Measurements from ENCODE around the gene UGT1A8.
"Not testable (repeated sequence)": the region's sequence is repeated elsewhere in the genome, so short reads cannot be mapped to it uniquely, and the experiment has no call there.

Gene UGT1A8

DNA sequence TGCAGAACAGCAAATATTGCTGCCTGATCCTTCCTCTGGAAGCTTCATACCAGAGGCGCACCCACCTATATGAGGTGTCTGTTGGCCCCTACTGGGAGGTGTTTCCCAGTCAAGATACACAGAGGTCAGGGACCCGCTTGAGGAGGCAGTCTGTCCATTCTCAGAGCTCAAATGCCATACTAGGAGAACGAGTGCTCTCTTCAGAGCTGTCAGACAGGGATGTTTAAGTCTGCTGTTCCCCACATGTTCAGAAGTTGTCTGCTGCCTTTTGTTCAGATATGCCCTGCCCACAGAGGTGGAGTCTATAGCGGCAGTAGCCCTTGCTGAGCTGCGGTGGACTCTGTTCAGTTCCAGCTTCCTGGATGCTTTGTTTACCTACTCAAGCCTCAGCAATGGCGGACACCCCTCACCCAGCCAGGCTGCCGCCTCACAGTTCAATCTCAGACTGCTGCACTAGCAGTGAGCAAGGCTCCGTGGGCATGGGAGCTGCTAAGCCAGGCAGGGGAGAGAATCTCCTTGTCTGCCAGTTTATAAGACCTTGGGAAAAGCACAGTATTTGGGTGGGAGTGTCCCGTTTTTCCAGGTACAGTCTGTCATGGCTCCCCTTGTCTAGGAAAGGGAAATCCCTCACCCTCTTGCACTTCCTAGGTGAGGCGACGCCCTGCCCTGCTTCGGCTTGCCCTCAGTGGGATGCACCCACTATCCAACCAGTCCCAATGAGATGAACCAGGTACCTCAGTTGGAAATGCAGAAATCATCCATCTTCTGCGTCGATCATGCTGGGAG, 119.6 kb downstream of the UGT1A8 start:
- not testable (repeated sequence) for DNase-seq

DNA sequence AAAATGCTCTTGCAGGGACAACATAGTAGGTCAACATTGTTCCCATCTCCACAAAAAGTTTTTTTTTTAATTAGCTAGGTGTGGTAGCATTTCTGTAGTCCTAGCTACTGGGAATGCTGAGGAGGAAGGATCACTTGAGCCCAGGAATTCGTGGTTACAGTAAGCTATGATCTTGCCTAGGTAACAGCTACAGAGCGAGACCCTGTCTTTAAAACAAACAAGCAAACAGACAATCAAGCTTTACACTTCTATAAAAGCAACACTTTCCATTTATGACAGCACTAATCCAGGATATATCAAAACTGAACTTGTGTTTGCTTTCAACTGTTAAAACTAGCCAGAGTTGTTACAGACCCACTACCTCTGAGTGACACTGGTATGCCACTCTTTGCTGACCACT, 123.4 kb downstream of the UGT1A8 start:
- DNase-seq = no peak

DNA sequence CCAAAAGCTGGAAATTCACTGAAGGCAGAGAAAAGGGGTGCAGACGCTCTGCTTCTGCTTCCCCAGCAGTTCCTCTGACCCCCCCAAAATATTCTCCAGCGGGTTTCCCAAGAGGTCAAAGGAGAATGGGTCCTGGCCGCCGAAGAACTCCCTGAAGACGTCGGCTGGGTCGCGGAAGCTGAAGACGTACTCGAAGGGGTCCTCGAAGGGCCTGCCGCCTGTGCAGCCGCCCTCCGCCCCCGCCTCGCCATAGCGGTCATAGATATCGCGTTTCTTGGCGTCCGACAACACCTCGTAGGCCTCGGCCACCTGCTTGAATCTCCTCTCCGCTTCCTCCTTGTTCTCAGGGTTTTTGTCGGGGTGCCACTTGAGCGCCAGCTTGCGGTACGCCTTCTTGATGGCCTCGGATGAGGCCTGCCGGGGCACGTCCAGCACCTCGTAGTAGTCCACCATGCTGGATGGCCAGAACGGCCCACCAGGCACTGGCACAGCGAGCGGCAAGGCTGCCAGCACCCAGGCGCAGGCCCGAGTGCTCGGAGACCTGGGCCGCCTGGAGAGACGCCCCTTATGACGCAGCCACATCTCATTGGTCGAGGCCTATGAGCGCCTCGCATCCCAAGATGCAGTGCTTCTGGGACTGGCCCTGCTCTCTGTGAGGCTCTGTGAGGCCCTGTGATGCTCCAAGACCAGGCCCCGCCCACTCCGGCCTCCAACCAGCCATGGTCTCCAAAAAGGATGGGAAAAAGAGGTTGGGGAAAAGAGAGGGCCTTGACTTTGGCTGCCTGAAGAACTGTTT, 126.2 kb downstream of the UGT1A8 start:
- no peak for DNase-seq

DNA sequence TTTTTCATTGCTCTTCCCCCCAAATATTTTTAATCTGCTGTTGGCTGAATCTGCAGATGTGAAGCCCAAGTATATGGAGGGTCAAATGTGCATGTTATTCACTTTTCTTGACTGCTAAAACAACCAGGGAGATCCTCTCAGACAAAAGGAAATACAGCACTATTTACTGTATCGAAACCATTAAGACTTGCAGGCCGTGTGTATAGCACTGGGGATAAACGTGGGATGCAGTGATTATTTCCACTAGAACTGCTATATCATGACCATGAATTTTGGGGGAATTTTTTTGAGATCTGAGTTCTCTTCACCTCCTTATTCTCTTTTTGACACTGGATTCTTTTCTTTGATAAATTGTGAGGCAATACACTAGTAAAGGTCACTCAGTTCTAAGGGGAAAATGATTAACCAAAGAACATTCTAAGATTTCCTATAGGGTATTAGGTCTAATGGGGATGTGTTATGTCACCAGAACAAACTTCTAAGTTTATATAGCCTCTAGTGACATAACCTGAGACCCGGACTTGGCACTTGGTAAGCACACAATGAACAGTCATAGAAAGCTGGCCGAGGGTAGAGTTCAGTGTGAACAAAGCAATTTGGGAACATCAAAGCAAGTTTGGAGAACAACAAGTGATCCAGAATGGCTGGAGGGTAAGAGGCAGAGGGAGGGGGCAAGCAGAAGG, 127.8 kb downstream of the UGT1A8 start:
- DNase-seq = no peak

DNA sequence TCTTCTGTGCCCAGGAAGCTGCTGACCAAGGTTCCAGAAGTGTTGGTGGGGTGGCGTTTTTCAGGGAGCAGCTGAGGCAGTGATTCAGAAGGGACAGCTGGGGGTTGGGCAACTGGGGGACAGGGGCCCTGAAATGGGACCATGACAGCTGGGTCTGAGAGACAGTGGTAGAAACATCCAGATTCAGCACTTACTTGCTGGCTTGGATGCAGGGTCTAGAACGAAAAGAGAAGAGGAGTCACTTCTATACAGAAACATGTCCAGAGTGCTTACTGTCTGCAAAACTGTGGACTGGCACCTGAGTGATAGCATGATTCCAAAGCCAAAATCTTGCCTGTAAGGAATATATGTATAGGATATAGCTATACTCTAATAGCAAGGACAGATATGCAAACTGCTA, 128.4 kb downstream of the UGT1A8 start:
- not testable (repeated sequence) for DNase-seq

DNA sequence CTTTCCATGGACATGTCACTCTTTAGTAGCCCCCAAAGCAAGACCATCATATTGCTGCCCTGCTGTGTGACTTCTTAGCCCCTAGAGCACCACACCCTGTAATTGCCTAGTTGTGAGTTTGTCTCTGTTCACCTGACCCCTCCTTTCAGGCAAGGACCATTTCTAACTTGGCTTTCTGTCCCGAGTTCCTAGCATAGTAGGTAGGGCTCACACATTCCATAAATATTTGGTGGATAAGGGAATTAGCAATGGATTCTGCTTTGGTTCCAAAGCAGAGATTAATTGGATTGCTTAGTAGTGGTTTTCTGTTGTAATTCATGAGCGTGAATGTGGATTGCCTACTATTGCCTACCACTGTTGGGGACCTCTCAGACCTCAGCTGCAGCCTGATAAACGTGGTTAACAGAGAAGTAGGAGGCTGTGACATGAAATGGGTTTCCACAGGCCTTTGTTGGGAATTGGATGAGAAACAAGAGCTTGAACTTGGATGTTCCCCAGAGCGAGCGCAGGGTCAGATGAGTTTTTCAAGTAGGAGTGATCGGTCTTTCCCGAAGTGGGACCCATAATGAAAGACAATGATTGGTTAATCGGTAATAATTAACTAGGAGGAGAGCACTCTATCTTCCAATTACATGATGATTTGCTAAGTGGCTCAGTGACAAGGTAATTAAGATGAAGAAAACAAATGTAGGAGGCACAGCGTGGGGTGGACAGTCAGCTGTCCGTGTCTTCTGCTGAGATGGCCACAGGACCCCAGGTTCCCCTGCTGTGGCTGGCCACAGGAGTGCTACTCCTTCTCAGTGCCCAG, 129.2 kb downstream of the UGT1A8 start:
- DNase-seq = no peak

DNA sequence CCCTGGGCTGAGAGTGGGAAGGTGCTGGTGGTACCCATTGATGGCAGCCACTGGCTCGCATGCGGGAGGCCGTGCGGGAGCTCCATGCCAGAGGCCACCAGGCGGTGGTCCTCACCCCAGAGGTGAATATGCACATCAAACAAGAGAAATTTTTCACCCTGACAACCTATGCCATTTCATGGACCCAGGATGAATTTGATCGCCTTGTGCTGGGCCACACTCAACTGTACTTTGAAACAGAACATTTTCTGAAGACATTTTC, 129.8 kb downstream of the UGT1A8 start:
- DNase-seq = no peak

DNA sequence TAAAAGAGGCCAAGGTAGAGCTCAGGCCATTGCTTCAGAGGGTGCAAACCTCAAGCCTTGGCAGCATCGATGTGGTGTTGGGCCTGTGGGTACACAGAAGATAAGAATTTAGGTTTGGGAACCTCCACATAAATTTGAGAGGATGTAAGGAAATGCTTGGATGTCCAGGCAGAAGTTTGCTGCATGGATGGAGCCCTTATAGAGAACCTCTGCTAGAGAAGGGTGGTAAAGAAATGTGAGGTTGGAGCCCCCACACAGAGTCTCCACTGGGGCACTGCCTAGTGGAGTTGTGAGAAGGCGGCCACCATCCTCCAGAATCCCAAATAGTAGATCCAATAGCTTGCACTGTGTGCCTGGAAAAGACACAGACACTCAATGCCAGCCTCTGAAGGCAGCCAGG, 133.3 kb downstream of the UGT1A8 start:
- DNase-seq = not testable (repeated sequence)

DNA sequence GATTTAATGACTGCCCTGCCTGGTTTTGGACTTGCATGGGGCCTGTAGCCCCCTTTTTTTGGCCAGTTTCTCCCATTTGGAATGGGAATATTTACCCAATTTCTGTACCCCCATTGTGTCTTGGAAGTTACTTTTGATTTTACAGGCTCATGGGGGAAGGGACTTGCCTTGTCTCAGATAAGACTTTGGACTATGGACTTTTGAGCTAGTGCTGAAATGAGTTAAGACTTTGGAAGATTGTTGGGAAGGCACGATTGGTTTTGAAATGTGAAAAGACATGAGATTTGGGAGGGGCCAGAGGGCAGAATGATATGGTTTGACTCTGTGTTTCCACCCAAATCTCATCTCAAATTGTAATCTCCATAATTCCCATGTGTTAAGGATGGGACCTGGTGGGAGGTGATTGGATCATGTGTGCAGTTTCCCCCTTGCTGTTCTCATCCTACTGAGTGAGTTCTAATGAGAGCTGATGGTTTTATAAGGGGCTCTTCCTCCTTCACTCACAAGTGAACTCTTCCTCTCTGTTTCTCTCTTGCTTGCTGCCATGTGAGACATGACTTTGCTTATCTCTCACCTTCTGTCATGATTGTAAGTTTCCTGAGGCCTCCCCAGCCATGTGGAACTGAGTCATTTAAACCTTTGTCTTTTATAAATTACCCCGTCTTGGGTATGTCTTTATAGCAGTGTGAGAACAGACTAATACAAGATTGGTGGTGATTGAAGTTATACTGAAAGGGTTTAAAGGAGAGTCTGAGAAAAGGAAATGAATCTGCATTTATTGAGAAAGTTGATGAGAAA, 134.0 kb downstream of the UGT1A8 start:
- DNase-seq = not testable (repeated sequence)

DNA sequence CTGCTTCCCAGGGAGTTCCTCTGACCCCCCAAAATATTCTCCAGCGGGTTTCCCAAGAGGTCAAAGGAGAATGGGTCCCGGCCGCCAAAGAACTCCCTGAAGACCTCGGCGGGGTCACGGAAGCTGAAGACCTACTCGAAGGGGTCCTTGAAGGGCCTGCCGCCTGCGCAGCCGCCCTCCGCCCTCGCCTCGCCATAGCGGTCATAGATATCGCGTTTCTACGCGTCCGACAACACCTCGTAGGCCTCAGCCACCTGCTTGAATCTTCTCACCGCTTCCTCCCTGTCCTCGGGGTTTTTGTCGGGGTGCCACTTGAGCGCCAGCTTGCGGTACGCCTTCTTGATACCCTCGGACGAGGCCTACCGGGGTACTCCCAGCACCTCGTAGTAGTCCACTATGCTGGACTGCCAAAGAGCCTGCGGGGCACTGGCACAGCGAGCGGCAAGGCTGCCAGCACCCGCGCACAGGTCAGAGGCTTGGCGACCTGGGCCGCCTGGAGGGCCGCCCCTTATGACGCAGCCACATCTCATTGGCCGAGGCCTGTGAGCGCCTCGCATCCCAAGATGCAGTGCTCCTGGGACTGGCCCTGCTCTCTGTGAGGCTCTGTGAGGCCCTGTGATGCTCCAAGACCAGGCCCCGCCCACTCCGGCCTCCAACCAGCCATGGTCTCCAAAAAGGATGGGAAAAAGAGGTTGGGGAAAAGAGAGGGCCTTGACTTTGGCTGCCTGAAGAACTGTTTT, 137.6 kb downstream of the UGT1A8 start:
- DNase-seq = no peak

DNA sequence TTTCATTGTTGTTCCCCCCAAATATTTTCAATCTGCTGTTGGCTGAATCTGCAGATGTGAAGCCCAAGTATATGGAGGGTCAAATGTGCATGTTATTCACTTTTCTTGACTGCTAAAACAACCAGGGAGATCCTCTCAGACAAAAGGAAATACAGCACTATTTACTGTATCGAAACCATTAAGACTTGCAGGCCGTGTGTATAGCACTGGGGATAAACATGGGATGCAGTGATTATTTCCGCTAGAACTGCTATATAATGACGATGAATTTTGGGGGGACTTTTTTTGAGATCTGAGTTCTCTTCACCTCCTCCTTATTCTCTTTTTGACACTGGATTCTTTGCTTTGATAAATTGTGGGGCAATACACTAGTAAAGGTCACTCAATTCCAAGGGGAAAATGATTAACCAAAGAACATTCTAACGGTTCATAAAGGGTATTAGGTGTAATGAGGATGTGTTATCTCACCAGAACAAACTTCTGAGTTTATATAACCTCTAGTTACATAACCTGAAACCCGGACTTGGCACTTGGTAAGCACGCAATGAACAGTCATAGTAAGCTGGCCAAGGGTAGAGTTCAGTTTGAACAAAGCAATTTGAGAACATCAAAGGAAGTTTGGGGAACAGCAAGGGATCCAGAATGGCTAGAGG, 139.1 kb downstream of the UGT1A8 start:
- no peak for DNase-seq

DNA sequence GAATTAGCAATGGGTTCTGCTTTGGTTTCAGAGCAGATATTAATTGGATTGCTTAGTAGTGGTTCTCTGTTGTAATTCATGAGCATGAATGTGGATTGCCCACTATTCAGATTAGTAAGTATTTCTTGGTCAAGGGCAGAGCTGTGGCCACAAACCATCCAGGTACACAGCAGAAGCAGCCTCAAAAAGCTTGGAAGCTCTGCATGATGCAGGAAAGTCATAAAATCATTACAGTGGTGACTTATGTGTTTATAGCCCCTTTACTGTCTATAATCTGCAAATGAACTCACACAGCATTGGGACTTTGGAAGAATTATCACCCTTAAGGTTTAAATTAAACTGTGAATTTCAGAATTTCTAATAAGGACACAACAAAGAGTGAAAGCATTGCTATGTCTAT, 140.7 kb downstream of the UGT1A8 start:
- DNase-seq = no peak

DNA sequence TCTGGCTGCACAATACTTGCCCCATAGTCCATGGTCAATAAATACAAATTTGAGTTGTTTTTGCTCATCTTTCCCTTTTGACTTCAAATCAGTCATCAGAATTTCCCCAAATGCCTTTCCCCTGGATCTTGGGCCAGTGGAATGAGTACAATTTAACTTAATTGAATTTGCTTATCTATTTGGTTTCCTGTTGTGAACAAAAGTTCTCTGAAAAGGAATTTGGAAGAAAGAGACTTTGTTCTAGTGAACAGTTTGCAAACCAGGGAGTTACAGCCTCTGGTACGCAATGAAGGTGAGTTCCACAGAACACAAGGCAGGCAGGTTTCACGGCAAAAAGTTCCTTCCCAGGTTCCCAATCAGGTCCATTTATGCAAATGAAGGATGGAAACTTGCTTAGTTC, 141.4 kb downstream of the UGT1A8 start:
- no peak for DNase-seq

DNA sequence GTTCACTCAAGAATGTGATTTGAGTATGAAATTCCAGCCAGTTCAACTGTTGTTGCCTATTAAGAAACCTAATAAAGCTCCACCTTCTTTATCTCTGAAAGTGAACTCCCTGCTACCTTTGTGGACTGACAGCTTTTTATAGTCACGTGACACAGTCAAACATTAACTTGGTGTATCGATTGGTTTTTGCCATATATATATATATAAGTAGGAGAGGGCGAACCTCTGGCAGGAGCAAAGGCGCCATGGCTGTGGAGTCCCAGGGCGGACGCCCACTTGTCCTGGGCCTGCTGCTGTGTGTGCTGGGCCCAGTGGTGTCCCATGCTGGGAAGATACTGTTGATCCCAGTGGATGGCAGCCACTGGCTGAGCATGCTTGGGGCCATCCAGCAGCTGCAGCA, 142.6 kb downstream of the UGT1A8 start, which contains the start of gene UGT1A1:
TSS of gene UGT1A1 (plus strand) at position 228 of the 400 bp plus-strand sequence. CDS start at position 246, 18 bp downstream.
- no peak for DNase-seq

DNA sequence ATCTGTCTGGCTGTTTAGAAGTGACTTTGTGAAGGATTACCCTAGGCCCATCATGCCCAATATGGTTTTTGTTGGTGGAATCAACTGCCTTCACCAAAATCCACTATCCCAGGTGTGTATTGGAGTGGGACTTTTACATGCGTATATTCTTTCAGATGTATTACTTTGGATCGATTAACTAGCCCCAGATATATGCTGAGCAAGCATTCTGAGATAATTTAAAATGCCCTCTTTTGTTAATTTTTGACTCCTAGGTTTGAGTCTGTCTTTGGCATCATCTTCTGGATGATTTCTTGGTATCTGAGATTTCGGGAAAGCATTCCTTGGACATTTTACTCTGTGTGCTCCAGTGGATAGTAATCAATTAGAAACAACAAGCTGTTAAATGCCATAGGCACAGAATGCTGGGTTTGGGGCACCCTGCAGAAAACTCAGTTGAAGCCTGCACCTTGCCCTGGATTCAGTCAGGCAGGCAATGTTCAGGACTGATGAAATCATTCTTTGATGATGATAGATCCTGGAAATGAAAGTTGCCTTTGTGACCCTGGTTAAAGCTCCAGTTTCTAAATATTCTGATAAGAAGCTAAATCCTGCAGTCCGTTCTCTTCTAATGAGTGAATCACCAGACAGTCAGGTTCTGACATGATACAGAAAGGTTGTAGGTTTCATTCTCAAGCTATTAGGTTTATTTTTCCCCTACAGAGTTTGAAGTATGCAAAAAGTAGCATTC, 143.8 kb downstream of the UGT1A8 start:
- DNase-seq = no peak

DNA sequence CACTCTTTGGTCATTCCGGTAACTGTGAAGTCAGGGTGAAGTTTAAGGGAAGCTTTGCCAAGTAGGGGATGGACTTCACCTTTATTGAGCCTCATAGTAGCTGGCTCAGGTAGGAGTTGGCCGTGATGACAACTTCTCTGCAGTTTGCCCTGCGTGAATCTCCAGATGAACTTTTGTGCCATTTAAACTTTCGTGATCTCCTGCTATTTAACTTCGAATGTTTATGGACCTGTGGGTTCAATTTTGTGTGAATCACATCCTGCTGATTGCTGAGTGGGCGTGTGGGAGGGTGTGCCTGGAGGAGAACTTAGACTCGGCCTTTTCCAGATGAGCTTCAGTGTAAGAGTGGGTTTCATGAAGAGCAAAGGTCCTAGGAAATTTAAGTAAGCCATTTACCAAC, 146.8 kb downstream of the UGT1A8 start:
- no peak for DNase-seq

DNA sequence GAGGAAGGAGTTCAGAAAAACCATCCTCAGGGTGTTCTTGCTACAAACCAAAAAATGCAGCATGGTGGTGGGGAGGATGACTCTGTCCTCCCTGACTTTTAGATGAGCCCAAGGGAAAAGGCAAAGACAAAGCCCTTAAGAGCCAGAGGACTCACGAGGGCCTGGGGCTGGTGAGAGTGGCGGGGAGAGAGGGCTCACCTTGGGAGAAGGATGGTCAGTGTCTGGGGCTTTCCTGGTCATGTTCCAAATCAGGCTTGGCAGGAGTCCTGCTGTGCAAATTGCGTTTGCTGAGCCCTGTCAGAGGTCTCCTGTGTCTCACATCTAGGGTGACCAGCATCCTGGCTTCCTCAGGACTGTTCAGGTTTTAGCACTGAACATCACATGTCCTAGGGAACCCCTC, 147.3 kb downstream of the UGT1A8 start:
- DNase-seq = no peak

DNA sequence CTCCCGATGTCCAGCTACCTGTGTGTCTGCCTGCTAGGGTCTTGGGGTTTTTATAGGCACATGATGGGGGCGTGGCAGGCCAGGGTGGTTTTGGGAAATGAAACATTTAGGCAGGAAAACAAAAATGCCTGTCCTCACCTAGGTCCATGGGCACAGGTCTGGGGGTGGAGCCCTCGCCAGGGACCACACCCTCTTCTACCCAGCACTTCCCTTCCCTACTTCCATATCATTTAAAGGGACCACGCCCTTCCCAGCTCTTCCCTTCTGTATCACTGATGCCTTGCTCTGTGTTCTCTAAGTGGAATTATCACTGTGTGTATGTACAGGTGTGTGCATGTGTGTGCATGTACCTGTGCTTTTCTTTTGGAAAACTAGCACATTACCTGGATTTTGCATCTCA, 149.0 kb downstream of the UGT1A8 start:
- no peak for DNase-seq

DNA sequence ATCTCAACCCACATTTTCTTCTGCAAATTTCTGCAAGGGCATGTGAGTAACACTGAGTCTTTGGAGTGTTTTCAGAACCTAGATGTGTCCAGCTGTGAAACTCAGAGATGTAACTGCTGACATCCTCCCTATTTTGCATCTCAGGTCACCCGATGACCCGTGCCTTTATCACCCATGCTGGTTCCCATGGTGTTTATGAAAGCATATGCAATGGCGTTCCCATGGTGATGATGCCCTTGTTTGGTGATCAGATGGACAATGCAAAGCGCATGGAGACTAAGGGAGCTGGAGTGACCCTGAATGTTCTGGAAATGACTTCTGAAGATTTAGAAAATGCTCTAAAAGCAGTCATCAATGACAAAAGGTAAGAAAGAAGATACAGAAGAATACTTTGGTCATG, 150.6 kb downstream of the UGT1A8 start:
- DNase-seq = no peak

DNA sequence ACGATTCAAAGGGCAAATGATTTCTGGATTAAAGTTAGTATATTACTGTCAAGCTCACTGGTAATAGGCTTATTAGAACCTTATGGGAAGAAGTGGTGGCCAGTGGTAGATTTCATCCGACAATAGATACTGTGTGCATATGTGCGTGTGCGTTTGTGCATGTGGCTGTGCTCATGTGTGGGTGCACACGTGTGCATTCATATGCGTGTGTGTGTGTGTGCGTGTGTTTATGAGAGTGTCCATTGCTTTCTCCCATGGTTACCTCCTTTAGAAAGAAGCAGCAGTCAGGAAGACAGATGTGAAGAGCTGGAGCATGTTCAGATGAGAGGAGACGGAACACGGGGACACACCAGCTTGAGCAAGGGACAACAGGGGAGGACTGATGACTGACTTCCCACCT, 151.8 kb downstream of the UGT1A8 start:
- DNase-seq = no peak

All from stimulated activated CD4-positive, alpha-beta T cell treated with anti-CD3 and anti-CD28 coated beads, Interleukin-4, amount 100 ng/mL, for 24 hours (primary cell).